Central memory CD8-positive, alpha-beta T cell (primary cell): ENCODE data around the gene USO1.
"Not testable (repeated sequence)": the region's sequence is repeated elsewhere in the genome, so short reads cannot be mapped to it uniquely, and the experiment has no call there.

ENCODE experiments used
- ATAC-seq: fragments of 150-1000 bp; cut with Tn5 transposase; replicated peaks from 2 replicates; pipeline ENCODE4 v1.10.0; 2022; ENCODE audit warnings: mild to moderate bottlenecking, moderate FRiP score, moderate number of reproducible peaks; ENCODE audit not compliant: poor library complexity, severe bottlenecking; ENCODE audit errors: extremely low read depth
- DNase-seq, 2 donors: peaks; one replicate each; pipeline ENCODE4 v3.0.0; 2021; ENCODE audit warnings: low spot score in 2 of 2
- H3K27ac Mint-ChIP-seq: one replicate; pipeline ENCODE4 v1.8.0; 2022; ENCODE audit warnings: low read depth, mild to moderate bottlenecking, moderate library complexity, mixed read lengths
- H3K27me3 Mint-ChIP-seq: one replicate; pipeline ENCODE4 v1.8.0; 2022; ENCODE audit warnings: mixed read lengths
- H3K36me3 Mint-ChIP-seq: one replicate; pipeline ENCODE4 v1.8.0; 2022; ENCODE audit warnings: mild to moderate bottlenecking, moderate library complexity, mixed read lengths; ENCODE audit not compliant: insufficient read depth
- H3K4me1 Mint-ChIP-seq: one replicate; pipeline ENCODE4 v1.8.0; 2022; ENCODE audit warnings: mixed read lengths
- H3K4me3 Mint-ChIP-seq: one replicate; pipeline ENCODE4 v1.8.0; 2022; ENCODE audit warnings: mild to moderate bottlenecking, moderate library complexity, mixed read lengths
- H3K9me3 Mint-ChIP-seq: one replicate; pipeline ENCODE4 v1.8.0; 2022; ENCODE audit warnings: mixed read lengths

The USO1 gene

GRCh38 chr4:75717408-75717807, 7.0 kb upstream of the USO1 start:
- Mint-ChIP-seq H3K27me3 (no peaks in the 10 kb centered on the region), H3K4me3 (no peak overlapping the region)

GRCh38 chr4:75718529-75718928, 5.8 kb upstream of the USO1 start:
- no peak overlapping the region for H3K27ac Mint-ChIP-seq
- H3K4me1 Mint-ChIP-seq, result peaks cover 9% of the 10 kb centered on the region
- DNase-seq, result no peak
- no peak for ATAC-seq
- peaks cover under 1% of the 10 kb centered on the region for H3K36me3 Mint-ChIP-seq
- no peaks in the 10 kb centered on the region for H3K27me3 Mint-ChIP-seq
- no peaks in the 10 kb centered on the region for H3K9me3 Mint-ChIP-seq
- no peak overlapping the region for H3K4me3 Mint-ChIP-seq

More at GRCh38 chr4:75717408-75717807, 7.0 kb upstream of the USO1 start:
- H3K9me3 Mint-ChIP-seq, result no peaks in the 10 kb centered on the region
- H3K36me3 Mint-ChIP-seq, result no peaks in the 10 kb centered on the region
- H3K27ac Mint-ChIP-seq, result no peak overlapping the region
- ATAC-seq (no peak), DNase-seq (no peak)
- no peaks in the 10 kb centered on the region for H3K4me1 Mint-ChIP-seq

GRCh38 chr4:75722417-75722816, 2.0 kb upstream of the USO1 start:
- H3K36me3 Mint-ChIP-seq, result peaks cover 15% of the 10 kb centered on the region
- H3K27me3 Mint-ChIP-seq, result no peaks in the 10 kb centered on the region
- H3K4me3 Mint-ChIP-seq, result no peak overlapping the region
- no peak for ATAC-seq
- no peaks in the 10 kb centered on the region for H3K9me3 Mint-ChIP-seq
- H3K27ac Mint-ChIP-seq, result peak overlapping the region; percentile 99
- DNase-seq, result no peak
- peaks cover 43% of the 10 kb centered on the region for H3K4me1 Mint-ChIP-seq

GRCh38 chr4:75723163-75724065, 963 bp upstream of the USO1 start:
- peaks cover 49% of the 10 kb centered on the region for H3K4me1 Mint-ChIP-seq
- peak overlapping the region; percentile 99 for H3K27ac Mint-ChIP-seq
- H3K27me3 Mint-ChIP-seq, result no peaks in the 10 kb centered on the region
- H3K4me3 Mint-ChIP-seq, result peak overlapping the region; percentile 99
- ATAC-seq (no peak), DNase-seq (no peak)
- no peaks in the 10 kb centered on the region for H3K9me3 Mint-ChIP-seq
- peaks cover 15% of the 10 kb centered on the region for H3K36me3 Mint-ChIP-seq

- Mint-ChIP-seq H3K4me3 (peak overlapping the region; percentile 99), H3K4me1 (peaks cover 54% of the 10 kb centered on the region)
These were observed 719 bp downstream of the USO1 start for GRCh38 chr4:75724867-75725724.

GRCh38 chr4:75725942-75726538, 1.7 kb downstream of the USO1 start:
- Mint-ChIP-seq H3K4me1 (peaks cover 54% of the 10 kb centered on the region), H3K4me3 (peak overlapping the region; percentile 99)
- not testable (repeated sequence) for H3K27me3 Mint-ChIP-seq

More at GRCh38 chr4:75724867-75725724, 719 bp downstream of the USO1 start:
- Mint-ChIP-seq H3K36me3 (peaks cover 15% of the 10 kb centered on the region), H3K27ac (peak overlapping the region; percentile 99), H3K9me3 (no peaks in the 10 kb centered on the region), H3K27me3 (no peaks in the 10 kb centered on the region)
- peak in 1 of 2 donors; percentile 27 for DNase-seq
- ATAC-seq, result peak; percentile 13

GRCh38 chr4:75726577-75726976, 2.2 kb downstream of the USO1 start:
- Mint-ChIP-seq H3K27me3 (no peaks in the 10 kb centered on the region), H3K4me3 (peak overlapping the region; percentile 58), H3K27ac (peak overlapping the region; percentile 56), H3K4me1 (peaks cover 54% of the 10 kb centered on the region), H3K9me3 (no peaks in the 10 kb centered on the region), H3K36me3 (peaks cover 15% of the 10 kb centered on the region)
- no peak for ATAC-seq
- DNase-seq, result no peak

More at GRCh38 chr4:75725942-75726538, 1.7 kb downstream of the USO1 start:
- not testable (repeated sequence) for DNase-seq, ATAC-seq, H3K9me3 Mint-ChIP-seq
- Mint-ChIP-seq H3K36me3 (peaks cover 15% of the 10 kb centered on the region), H3K27ac (peak overlapping the region; percentile 99)

- Mint-ChIP-seq H3K4me3 (peak overlapping the region; percentile 58), H3K4me1 (peaks cover 54% of the 10 kb centered on the region), H3K36me3 (peaks cover 15% of the 10 kb centered on the region), H3K27ac (peak overlapping the region; percentile 56), H3K9me3 (no peaks in the 10 kb centered on the region), H3K27me3 (no peaks in the 10 kb centered on the region)
- no peak for ATAC-seq
- DNase-seq, result no peak
These were observed 2.7 kb downstream of the USO1 start for GRCh38 chr4:75727073-75727472.

- Mint-ChIP-seq H3K4me1 (peaks cover 48% of the 10 kb centered on the region), H3K36me3 (peaks cover 1% of the 10 kb centered on the region), H3K9me3 (no peaks in the 10 kb centered on the region), H3K4me3 (no peak overlapping the region), H3K27me3 (no peaks in the 10 kb centered on the region), H3K27ac (no peak overlapping the region)
- no peak for ATAC-seq
- DNase-seq, result no peak
These were observed 5.5 kb downstream of the USO1 start for GRCh38 chr4:75729836-75730235.

- peaks cover 39% of the 10 kb centered on the region for H3K4me1 Mint-ChIP-seq
These were observed 9.0 kb downstream of the USO1 start for GRCh38 chr4:75733369-75733768.

GRCh38 chr4:75735525-75735924, 11.1 kb downstream of the USO1 start:
- no peak overlapping the region for H3K27ac Mint-ChIP-seq
- peaks cover 2% of the 10 kb centered on the region for H3K36me3 Mint-ChIP-seq

More at GRCh38 chr4:75733369-75733768, 9.0 kb downstream of the USO1 start:
- Mint-ChIP-seq H3K36me3 (peaks cover 2% of the 10 kb centered on the region), H3K27me3 (no peaks in the 10 kb centered on the region), H3K27ac (peak overlapping the region; percentile 39), H3K9me3 (no peaks in the 10 kb centered on the region), H3K4me3 (no peak overlapping the region)
- no peak for ATAC-seq
- DNase-seq, result no peak

GRCh38 chr4:75736862-75737261, 12.5 kb downstream of the USO1 start:
- Mint-ChIP-seq H3K4me3 (no peak overlapping the region), H3K4me1 (peaks cover 34% of the 10 kb centered on the region), H3K9me3 (no peaks in the 10 kb centered on the region), H3K36me3 (peaks cover 5% of the 10 kb centered on the region), H3K27me3 (no peaks in the 10 kb centered on the region), H3K27ac (peak overlapping the region; percentile 38)
- no peak for DNase-seq
- ATAC-seq, result no peak

More at GRCh38 chr4:75735525-75735924, 11.1 kb downstream of the USO1 start:
- no peak for ATAC-seq
- Mint-ChIP-seq H3K4me3 (no peak overlapping the region), H3K9me3 (no peaks in the 10 kb centered on the region), H3K27me3 (no peaks in the 10 kb centered on the region), H3K4me1 (peaks cover 34% of the 10 kb centered on the region)
- no peak for DNase-seq
